ENCODE data around the gene KAZN. TPM values are rescaled to one million over a fixed set of nuclear protein-coding genes. Genes with fewer than 3 reads are reported as not detected.

Gene KAZN
- polyA plus RNA-seq, 4 donors = 3.0 to 39.5 (median 4.4) TPM

DNA sequence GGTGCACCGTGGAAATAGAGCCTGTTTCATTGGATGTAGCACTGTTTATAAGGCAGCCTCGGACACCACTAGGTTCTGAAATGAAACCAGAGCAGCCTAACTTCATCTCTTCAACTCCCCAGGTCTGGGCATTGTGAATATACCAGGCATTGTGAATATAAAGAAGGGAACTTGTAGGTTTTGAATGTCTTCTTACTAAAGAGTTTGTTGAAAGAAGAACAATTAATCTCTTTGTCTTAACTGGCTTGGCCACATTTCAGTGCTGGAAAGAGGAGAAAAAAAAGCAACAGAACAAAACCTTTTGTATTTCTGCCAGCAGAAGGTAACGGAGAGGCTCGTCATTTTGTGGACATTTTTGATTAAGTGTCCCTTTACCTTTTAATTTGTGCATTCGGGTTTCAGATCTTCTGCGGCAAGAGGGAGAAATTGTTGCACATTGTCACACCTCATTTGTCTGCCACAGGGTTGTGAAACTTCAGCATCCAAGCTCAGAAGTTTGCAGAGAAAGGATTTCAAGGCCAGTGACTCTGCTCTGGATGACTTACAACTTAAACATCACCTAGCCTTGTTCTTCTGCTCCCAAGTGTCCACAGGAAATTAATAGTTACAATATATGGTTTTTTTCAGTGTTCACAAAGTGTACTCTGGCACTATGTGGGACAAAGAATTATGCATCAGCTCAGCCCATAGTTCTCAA, 158.3 kb downstream of the KAZN start:
- 55 to 66% (median 55%) methylated on average over 6 of the region's 6 CpGs for WGBS, 3 donors
- Histone ChIP-seq H3K9me3 (ENCODE audit: control insufficient read depth in 2 of 2, insufficient read depth in 1 of 2, low read depth in 1 of 2, low read length in 1 of 2) (peaks cover 0 to 13% of the 10 kb centered on the region in 2 donors), H3K36me3 (ENCODE audit: control insufficient read depth in 3 of 3, insufficient read depth in 2 of 3, low read depth in 1 of 3, low read length in 3 of 3) (no peaks in the 10 kb centered on the region), H3K27me3 (ENCODE audit: control insufficient read depth in 3 of 3, insufficient read depth in 3 of 3, low read length in 3 of 3) (no peaks in the 10 kb centered on the region), H3K27ac (ENCODE audit: low read depth in 1 of 3, low read length in 2 of 3) (no peak overlapping the region), H3K4me1 (ENCODE audit: control insufficient read depth in 3 of 3, insufficient read depth in 2 of 3, low read depth in 1 of 3, low read length in 2 of 3) (no peaks in the 10 kb centered on the region), H3K4me3 (ENCODE audit: low read depth in 1 of 3, low read length in 3 of 3) (no peak overlapping the region)
- DNase-seq (no peak), FAIRE-seq (no peak)

DNA sequence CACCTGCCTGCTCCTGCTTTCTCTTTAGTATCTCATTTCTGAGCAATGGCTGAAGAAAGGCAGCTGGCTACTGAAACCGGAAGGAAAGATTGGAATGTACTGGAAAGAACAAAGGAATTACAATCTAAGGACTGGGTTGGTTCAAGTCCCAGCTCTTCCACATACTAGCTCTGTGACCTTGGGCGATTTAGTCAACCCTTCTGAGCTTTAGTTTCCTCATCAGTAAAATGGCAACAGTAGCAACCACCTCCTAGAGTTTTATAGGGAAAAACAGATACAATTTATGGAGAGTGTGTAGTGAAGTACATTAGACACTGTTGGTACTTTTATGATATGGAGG, 158.8 kb downstream of the KAZN start:
- H3K9me3 ChIP-seq (ENCODE audit: control insufficient read depth in 2 of 2, insufficient read depth in 1 of 2, low read depth in 1 of 2, low read length in 1 of 2) = peaks cover 0 to 10% of the 10 kb centered on the region in 2 donors
- WGBS, 3 donors = 51 to 67% (median 65%) methylated on average over 2 of the region's 2 CpGs
- H3K36me3 ChIP-seq (ENCODE audit: control insufficient read depth in 3 of 3, insufficient read depth in 2 of 3, low read depth in 1 of 3, low read length in 3 of 3) = no peaks in the 10 kb centered on the region
- DNase-seq (no peak), FAIRE-seq (no peak)
- H3K27ac ChIP-seq (ENCODE audit: low read depth in 1 of 3, low read length in 2 of 3) = no peak overlapping the region
- H3K27me3 ChIP-seq (ENCODE audit: control insufficient read depth in 3 of 3, insufficient read depth in 3 of 3, low read length in 3 of 3) = no peaks in the 10 kb centered on the region
- H3K4me3 ChIP-seq (ENCODE audit: low read depth in 1 of 3, low read length in 3 of 3) = no peak overlapping the region
- H3K4me1 ChIP-seq (ENCODE audit: control insufficient read depth in 3 of 3, insufficient read depth in 2 of 3, low read depth in 1 of 3, low read length in 2 of 3) = no peaks in the 10 kb centered on the region

DNA sequence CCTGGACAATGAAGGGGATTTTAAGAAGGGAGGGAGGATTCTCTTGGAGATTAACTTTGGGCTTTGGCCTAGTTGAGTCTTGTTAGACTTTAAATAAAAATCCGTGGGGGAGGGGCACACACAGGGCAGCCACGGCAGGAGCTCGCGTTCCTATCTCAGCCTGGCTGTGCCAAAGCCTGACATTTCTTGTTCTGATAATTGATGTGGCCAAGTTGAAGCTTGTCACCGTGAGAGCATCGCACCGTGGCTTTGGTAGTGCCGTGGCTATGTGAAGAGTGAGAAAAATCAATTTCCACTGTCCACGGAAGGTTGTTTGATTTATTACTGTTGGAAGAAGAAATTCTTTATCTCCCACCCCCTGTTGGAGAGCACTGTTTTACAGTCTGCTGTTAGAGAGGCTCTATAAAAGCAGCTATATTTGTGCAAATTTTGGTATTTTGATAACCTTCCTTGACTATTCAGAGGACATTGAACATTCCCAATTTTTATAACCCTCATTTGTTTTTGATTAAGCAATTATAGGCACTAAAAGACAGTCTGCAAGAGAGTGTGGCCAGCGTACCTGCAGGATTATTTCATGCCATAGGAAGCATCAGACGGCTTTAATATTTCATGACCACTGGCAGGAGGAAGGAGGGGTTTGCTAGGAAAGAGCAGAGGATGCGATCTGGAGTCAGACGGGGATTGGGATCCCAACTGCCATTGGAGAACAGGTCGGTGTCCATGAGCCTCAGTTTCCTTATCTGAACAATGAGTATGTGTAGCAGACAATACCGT, 160.7 kb downstream of the KAZN start:
- WGBS, 3 donors = 37 to 74% (median 45%) methylated on average over 15 of the region's 15 CpGs
- DNase-seq (no peak), FAIRE-seq (no peak)
- Histone ChIP-seq H3K4me1 (ENCODE audit: control insufficient read depth in 3 of 3, insufficient read depth in 2 of 3, low read depth in 1 of 3, low read length in 2 of 3) (no peaks in the 10 kb centered on the region), H3K36me3 (ENCODE audit: control insufficient read depth in 3 of 3, insufficient read depth in 2 of 3, low read depth in 1 of 3, low read length in 3 of 3) (no peaks in the 10 kb centered on the region), H3K27me3 (ENCODE audit: control insufficient read depth in 3 of 3, insufficient read depth in 3 of 3, low read length in 3 of 3) (no peaks in the 10 kb centered on the region), H3K9me3 (ENCODE audit: control insufficient read depth in 2 of 2, insufficient read depth in 1 of 2, low read depth in 1 of 2, low read length in 1 of 2) (no peaks in the 10 kb centered on the region), H3K27ac (ENCODE audit: low read depth in 1 of 3, low read length in 2 of 3) (no peak overlapping the region), H3K4me3 (ENCODE audit: low read depth in 1 of 3, low read length in 3 of 3) (no peak overlapping the region)

DNA sequence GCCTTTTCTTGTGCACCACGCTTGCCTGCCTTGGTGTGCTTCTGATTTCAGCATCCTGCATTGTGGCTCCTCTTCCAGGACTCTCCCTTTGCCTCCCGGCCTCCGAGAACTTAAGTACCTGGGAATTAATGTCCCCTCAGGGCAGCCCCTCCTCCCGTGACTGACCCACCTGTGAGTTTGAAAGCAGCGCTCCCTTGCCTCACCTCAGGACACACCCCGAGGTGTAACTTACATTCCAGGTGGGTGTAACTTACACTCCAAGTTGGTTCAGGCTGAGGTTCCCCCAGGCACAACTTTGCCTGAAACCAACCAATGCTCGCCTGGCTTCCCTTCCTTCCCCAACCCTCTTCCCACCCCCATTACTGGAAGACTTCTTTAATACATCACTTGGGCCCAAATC, 161.4 kb downstream of the KAZN start:
- no peaks in the 10 kb centered on the region for H3K27me3 ChIP-seq (ENCODE audit: control insufficient read depth in 3 of 3, insufficient read depth in 3 of 3, low read length in 3 of 3)
- FAIRE-seq = no peak
- no peak overlapping the region for H3K27ac ChIP-seq (ENCODE audit: low read depth in 1 of 3, low read length in 2 of 3)

DNA sequence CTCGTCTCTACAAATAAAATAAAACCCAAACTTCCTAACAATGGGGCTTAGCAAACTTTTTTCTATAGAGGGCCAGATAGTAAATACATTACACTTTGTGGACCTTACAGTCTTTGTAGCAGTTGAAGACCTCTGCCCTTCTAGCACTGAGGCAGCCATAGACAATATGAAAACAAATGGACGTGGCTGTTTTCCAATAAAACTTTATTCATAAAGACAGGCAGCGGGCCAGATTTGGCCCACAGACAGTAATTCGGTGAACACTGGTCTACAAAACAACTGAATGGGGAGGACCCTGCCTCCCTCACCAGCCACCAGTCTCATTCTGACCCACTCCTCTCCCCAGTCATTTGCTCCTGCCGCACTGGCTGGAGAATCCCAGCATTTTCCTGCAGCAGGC, 162.3 kb downstream of the KAZN start:
- Histone ChIP-seq H3K4me1 (ENCODE audit: control insufficient read depth in 3 of 3, insufficient read depth in 2 of 3, low read depth in 1 of 3, low read length in 2 of 3) (no peaks in the 10 kb centered on the region), H3K4me3 (ENCODE audit: low read depth in 1 of 3, low read length in 3 of 3) (no peak overlapping the region), H3K27ac (ENCODE audit: low read depth in 1 of 3, low read length in 2 of 3) (no peak overlapping the region), H3K9me3 (ENCODE audit: control insufficient read depth in 2 of 2, insufficient read depth in 1 of 2, low read depth in 1 of 2, low read length in 1 of 2) (peaks cover 0 to 4% of the 10 kb centered on the region in 2 donors), H3K27me3 (ENCODE audit: control insufficient read depth in 3 of 3, insufficient read depth in 3 of 3, low read length in 3 of 3) (no peaks in the 10 kb centered on the region), H3K36me3 (ENCODE audit: control insufficient read depth in 3 of 3, insufficient read depth in 2 of 3, low read depth in 1 of 3, low read length in 3 of 3) (no peaks in the 10 kb centered on the region)
- 90 to 95% (median 95%) methylated on average over 5 of the region's 5 CpGs for WGBS, 3 donors
- DNase-seq (no peak), FAIRE-seq (no peak)

More for the DNA sequence above, 161.4 kb downstream of the KAZN start:
- no peaks in the 10 kb centered on the region for H3K36me3 ChIP-seq (ENCODE audit: control insufficient read depth in 3 of 3, insufficient read depth in 2 of 3, low read depth in 1 of 3, low read length in 3 of 3)
- WGBS, 3 donors = 76 to 89% (median 78%) methylated on average over 7 of the region's 7 CpGs
- no peak overlapping the region for H3K4me3 ChIP-seq (ENCODE audit: low read depth in 1 of 3, low read length in 3 of 3)
- H3K9me3 ChIP-seq (ENCODE audit: control insufficient read depth in 2 of 2, insufficient read depth in 1 of 2, low read depth in 1 of 2, low read length in 1 of 2) = no peaks in the 10 kb centered on the region
- DNase-seq = no peak
- H3K4me1 ChIP-seq (ENCODE audit: control insufficient read depth in 3 of 3, insufficient read depth in 2 of 3, low read depth in 1 of 3, low read length in 2 of 3) = no peaks in the 10 kb centered on the region

DNA sequence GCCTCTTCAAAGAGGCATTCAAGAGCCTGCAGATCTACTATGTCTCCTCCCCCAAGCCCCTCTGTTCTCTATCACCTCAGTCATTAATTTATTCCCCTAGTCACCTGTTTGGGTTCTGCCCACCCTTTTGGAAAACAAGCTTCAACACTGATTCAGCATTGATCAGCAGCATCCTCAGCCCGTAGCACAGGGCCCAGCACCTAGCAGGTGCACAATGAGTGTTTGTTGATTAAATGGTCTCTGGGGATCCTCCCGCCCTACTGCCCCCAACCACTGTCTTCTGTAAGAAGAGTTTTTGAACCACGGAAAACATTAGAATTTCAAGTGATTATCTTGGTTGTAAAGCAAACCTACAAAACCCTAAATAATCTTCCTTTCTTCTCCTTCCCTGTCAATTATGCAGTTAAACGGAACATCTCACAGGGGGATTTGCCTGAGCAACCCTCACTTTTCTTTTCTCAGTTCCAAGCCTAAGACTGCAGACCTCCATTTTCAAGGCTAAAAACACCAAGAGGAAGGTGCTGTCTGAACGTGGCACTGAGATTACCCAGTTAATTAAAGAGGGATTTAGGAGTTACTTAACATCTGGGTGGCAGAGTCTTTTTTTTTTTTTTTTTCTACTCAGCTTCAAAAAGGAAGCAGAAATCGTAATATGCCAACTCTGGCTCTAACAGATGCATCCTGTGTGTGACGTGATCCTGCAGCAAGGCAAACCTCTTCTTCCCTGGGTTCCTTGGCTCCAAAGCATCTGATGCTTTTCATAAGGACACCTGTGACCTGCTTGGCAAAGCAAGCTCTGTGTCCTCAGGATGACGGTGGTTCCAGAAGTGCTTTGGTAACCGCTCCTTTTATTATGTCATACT, 163.0 kb downstream of the KAZN start:
- H3K36me3 ChIP-seq (ENCODE audit: control insufficient read depth in 3 of 3, insufficient read depth in 2 of 3, low read depth in 1 of 3, low read length in 3 of 3) = no peaks in the 10 kb centered on the region
- no peak overlapping the region for H3K4me3 ChIP-seq (ENCODE audit: low read depth in 1 of 3, low read length in 3 of 3)
- no peaks in the 10 kb centered on the region for H3K4me1 ChIP-seq (ENCODE audit: control insufficient read depth in 3 of 3, insufficient read depth in 2 of 3, low read depth in 1 of 3, low read length in 2 of 3)
- WGBS, 3 donors = 65 to 78% (median 66%) methylated on average over 9 of the region's 9 CpGs
- FAIRE-seq = no peak
- DNase-seq = no peak
- H3K27ac ChIP-seq (ENCODE audit: low read depth in 1 of 3, low read length in 2 of 3) = no peak overlapping the region
- H3K27me3 ChIP-seq (ENCODE audit: control insufficient read depth in 3 of 3, insufficient read depth in 3 of 3, low read length in 3 of 3) = no peaks in the 10 kb centered on the region
- peaks cover 0 to 7% of the 10 kb centered on the region in 2 donors for H3K9me3 ChIP-seq (ENCODE audit: control insufficient read depth in 2 of 2, insufficient read depth in 1 of 2, low read depth in 1 of 2, low read length in 1 of 2)

DNA sequence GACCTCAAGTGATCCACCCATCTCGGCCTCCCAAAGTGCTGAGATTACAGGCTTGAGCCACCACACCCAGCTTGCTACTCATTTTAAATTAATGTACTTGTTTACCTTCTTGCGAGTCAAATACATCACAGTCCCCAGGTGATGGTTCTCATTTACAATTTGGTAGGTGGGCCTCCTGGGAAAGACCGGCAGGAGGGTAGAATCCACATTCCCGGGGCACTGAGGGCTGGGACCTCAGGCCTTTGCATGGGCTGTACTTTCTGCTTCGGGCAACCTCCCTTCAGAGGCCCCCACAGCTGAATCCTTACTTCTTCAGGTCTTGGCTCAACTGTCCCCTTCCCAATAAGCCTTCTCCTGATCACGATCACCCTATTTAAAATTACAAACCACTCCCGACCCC, 165.5 kb downstream of the KAZN start:
- no peaks in the 10 kb centered on the region for H3K4me1 ChIP-seq (ENCODE audit: control insufficient read depth in 3 of 3, insufficient read depth in 2 of 3, low read depth in 1 of 3, low read length in 2 of 3)

DNA sequence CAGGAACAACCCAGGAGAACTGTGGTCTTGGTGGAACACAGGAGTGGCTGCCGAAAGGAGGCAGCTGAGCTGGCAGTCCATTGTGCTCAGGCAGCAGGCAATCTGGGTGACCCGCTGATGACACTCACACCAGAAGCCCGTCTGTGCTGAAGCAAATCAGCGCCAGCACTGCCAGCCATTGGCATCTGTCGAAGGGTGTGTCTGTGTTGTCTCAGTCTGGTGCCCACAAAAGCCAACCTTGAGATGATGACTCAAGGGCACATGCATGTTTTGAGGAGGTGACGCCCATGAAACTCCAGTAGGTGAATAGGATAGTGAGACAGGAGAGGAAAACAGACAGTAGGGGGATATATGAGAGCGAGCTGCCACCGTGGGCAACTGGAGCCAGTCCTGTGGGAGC, 167.3 kb downstream of the KAZN start:
- no peaks in the 10 kb centered on the region for H3K27me3 ChIP-seq (ENCODE audit: control insufficient read depth in 3 of 3, insufficient read depth in 3 of 3, low read length in 3 of 3)
- no peak for FAIRE-seq
- H3K4me1 ChIP-seq (ENCODE audit: control insufficient read depth in 3 of 3, insufficient read depth in 2 of 3, low read depth in 1 of 3, low read length in 2 of 3) = no peaks in the 10 kb centered on the region
- H3K4me3 ChIP-seq (ENCODE audit: low read depth in 1 of 3, low read length in 3 of 3) = no peak overlapping the region
- H3K27ac ChIP-seq (ENCODE audit: low read depth in 1 of 3, low read length in 2 of 3) = no peak overlapping the region
- peaks cover 0 to 7% of the 10 kb centered on the region in 2 donors for H3K9me3 ChIP-seq (ENCODE audit: control insufficient read depth in 2 of 2, insufficient read depth in 1 of 2, low read depth in 1 of 2, low read length in 1 of 2)
- no peaks in the 10 kb centered on the region for H3K36me3 ChIP-seq (ENCODE audit: control insufficient read depth in 3 of 3, insufficient read depth in 2 of 3, low read depth in 1 of 3, low read length in 3 of 3)
- 84 to 91% (median 88%) methylated on average over 8 of the region's 8 CpGs for WGBS, 3 donors
- DNase-seq = no peak

More for the DNA sequence above, 165.5 kb downstream of the KAZN start:
- 83 to 85% (median 85%) methylated on average over 7 of the region's 7 CpGs for WGBS, 3 donors
- Histone ChIP-seq H3K27ac (ENCODE audit: low read depth in 1 of 3, low read length in 2 of 3) (no peak overlapping the region), H3K36me3 (ENCODE audit: control insufficient read depth in 3 of 3, insufficient read depth in 2 of 3, low read depth in 1 of 3, low read length in 3 of 3) (no peaks in the 10 kb centered on the region), H3K4me3 (ENCODE audit: low read depth in 1 of 3, low read length in 3 of 3) (no peak overlapping the region), H3K9me3 (ENCODE audit: control insufficient read depth in 2 of 2, insufficient read depth in 1 of 2, low read depth in 1 of 2, low read length in 1 of 2) (peaks cover 0 to 7% of the 10 kb centered on the region in 2 donors), H3K27me3 (ENCODE audit: control insufficient read depth in 3 of 3, insufficient read depth in 3 of 3, low read length in 3 of 3) (no peaks in the 10 kb centered on the region)
- DNase-seq (no peak), FAIRE-seq (no peak)

Measured in small intestine (tissue), 7 donors.